A549 (cell line): Measurements from ENCODE around the gene FBXO41. TPM values are rescaled to one million over a fixed set of nuclear protein-coding genes. Genes with fewer than 3 reads are reported as not detected.

Experiments used
- ATAC-seq, 2 experiments: fragments of 200-7000 bp in 1 of 2; fragments of >200 bp in 1 of 2; cut with Nextera tagmentation in 1 of 2; cut with Tn5 transposase in 1 of 2; 3 replicates each; pipeline versions ENCODE4 v1.8.0 to v1.9.1; 2018 to 2020; ENCODE audit warnings: mild to moderate bottlenecking in 1 of 2, moderate library complexity in 1 of 2
- CTCF ChIA-PET: fragments of 300-600 bp; sonication (Branson Sonifier 250); formaldehyde crosslinking; extraction: SDS; loops from one replicate; lab custom pipeline; 2021; ENCODE audit warnings: antibody characterized with exemption, inconsistent platforms; lab: Yijun Ruan, JAX
- POLR2A ChIA-PET: fragments of 350-600 bp; formaldehyde crosslinking; extraction: SDS; loops from one replicate; lab custom pipeline; 2021; ENCODE audit warnings: antibody characterized with exemption, inconsistent platforms; lab: Yijun Ruan, JAX
- DNase-seq, 2 experiments: peaks; one replicate each; pipeline versions ENCODE4 v3.0.0 to v3.0.0-alpha.2; 2011 to 2016; ENCODE audit warnings: low read depth in 1 of 2, low spot score in 1 of 2
- FAIRE-seq: peaks from 2 replicates; lab custom pipeline; 2011; peaks lifted over from hg19 to GRCh38; lab: Jason Lieb, UNC
- H3K27ac ChIP-seq, 2 experiments: fragments of >200 bp; sonication (Bioruptor Twin); formaldehyde crosslinking; 3 replicates each; pipeline ENCODE4 v1.5.1; 2016 to 2017
- H3K4me1 ChIP-seq: fragments of >200 bp; sonication (Bioruptor Twin); formaldehyde crosslinking; 3 replicates; pipeline ENCODE4 v1.6.1; 2016
- H3K4me2 ChIP-seq: fragments of >200 bp; sonication (Bioruptor Twin); formaldehyde crosslinking; 3 replicates; pipeline ENCODE4 v1.6.1; 2016
- H3K4me3 ChIP-seq: fragments of >200 bp; sonication (Bioruptor Twin); formaldehyde crosslinking; 3 replicates; pipeline ENCODE4 v1.5.1; 2016
- H3K9me3 ChIP-seq: fragments of >200 bp; sonication (Bioruptor Twin); formaldehyde crosslinking; 3 replicates; pipeline ENCODE4 v1.6.1; 2016
- CBX8 ChIP-seq: fragments of 200-600 bp; sonication (generic); IDR thresholded peaks from 2 replicates; pipeline ENCODE4 v1.6.1; 2016
- CHD4 ChIP-seq: fragments of 200-600 bp; sonication (generic); IDR thresholded peaks from 2 replicates; pipeline ENCODE4 v1.6.1; 2016; ENCODE audit warnings: antibody characterized with exemption, mild to moderate bottlenecking, borderline replicate concordance
- EHF ChIP-seq: fragments of 250-450 bp; sonication (Bioruptor Pico); IDR thresholded peaks from 2 replicates; pipeline ENCODE4 v1.5.0; 2020; ENCODE audit warnings: mild to moderate bottlenecking
- ESRRA ChIP-seq: fragments of 150-350 bp; IDR thresholded peaks from 2 replicates; pipeline ENCODE4 v1.6.1; 2014; ENCODE audit warnings: mild to moderate bottlenecking, low read length, borderline replicate concordance
- GATA3 ChIP-seq: IDR thresholded peaks from 2 replicates; pipeline ENCODE4 v1.6.1; 2012; ENCODE audit warnings: borderline replicate concordance
- HEYL ChIP-seq: fragments of 250-450 bp; sonication (Bioruptor Pico); IDR thresholded peaks from 2 replicates; pipeline ENCODE4 v1.8.0; 2021; ENCODE audit warnings: mild to moderate bottlenecking, moderate library complexity
- HOXB5 ChIP-seq: fragments of 250-450 bp; sonication (Bioruptor Pico); IDR thresholded peaks from 2 replicates; pipeline ENCODE4 v1.5.0; 2020; ENCODE audit warnings: mild to moderate bottlenecking, moderate library complexity
- MAZ ChIP-seq: fragments of 150-350 bp; IDR thresholded peaks from 2 replicates; pipeline ENCODE4 v1.6.1; 2014; ENCODE audit warnings: antibody characterized with exemption, low read depth, low read length, borderline replicate concordance
- NPAS2 ChIP-seq: fragments of 250-450 bp; sonication (Bioruptor Pico); IDR thresholded peaks from 2 replicates; pipeline ENCODE4 v1.8.0; 2022; ENCODE audit warnings: mild to moderate bottlenecking, moderate library complexity, borderline replicate concordance
- POLR2A ChIP-seq: IDR thresholded peaks from 2 replicates; pipeline ENCODE4 v1.6.1; 2012; ENCODE audit warnings: mild to moderate bottlenecking, low read length
- RFX5 ChIP-seq: fragments of 450-650 bp; IDR thresholded peaks from 2 replicates; pipeline ENCODE4 v1.7.1; 2014; ENCODE audit warnings: antibody characterized with exemption, mild to moderate bottlenecking, moderate library complexity
- WGBS: methylation state at CpG from one replicate; pipeline ENCODE4 v1.1.6; 2017; ENCODE audit errors: missing lambda C conversion rate; 5-methylcytosine and 5-hydroxymethylcytosine counted together
- polyA plus RNA-seq, 4 experiments: library from polyadenylated mRNA; depleted of rRNA in 3 of 4; stranded (reverse); fragments of >200 nt; fragmentation: RNase III in 1 of 4; extraction: RNeasy Plus Mini Kit Qiagen cat#74134 plus additional on column Dnase treatment in 1 of 4; gene quantifications; 2 replicates in 3 of 4; 3 replicates in 1 of 4; pipeline ENCODE4 v1.2.3, GENCODE V29; 2011 to 2017
- TF ChIP-seq, protein P1 (sequence below): fragments of 200-600 bp; sonication (generic); IDR thresholded peaks from 2 replicates; pipeline ENCODE4 v1.6.1; 2016; ENCODE audit warnings: antibody characterized with exemption, mild to moderate bottlenecking, moderate library complexity
- TF ChIP-seq, protein P2 (sequence below): IDR thresholded peaks from 2 replicates; pipeline ENCODE4 v1.6.1; 2012; ENCODE audit warnings: low read depth, borderline replicate concordance

The FBXO41 gene
- polyA plus RNA-seq, 2 of the 4 experiments (the other 2 are of a cell fraction): 3.2 to 6.4 TPM

DNA sequence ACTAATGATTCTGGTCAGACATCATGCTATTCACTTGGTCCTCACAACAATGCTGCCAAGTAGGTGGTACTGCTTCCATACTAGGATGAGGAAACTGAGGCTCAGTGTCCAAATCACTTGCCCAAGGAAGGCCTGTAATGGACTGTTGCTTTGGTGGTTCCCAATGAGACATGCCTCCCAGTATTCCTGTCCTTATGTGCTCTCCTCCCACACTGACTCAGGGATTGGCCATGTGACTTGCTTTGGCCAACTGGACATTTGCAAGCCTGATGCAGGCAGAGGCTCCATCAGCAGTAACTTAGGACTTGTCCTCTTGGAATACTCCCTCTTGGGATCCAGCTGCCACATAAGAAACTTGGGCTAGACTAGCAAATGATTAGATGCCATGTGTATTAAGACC is 3.0 kb downstream of the FBXO41 start (continued):
- TF ChIP-seq, protein P1, sequence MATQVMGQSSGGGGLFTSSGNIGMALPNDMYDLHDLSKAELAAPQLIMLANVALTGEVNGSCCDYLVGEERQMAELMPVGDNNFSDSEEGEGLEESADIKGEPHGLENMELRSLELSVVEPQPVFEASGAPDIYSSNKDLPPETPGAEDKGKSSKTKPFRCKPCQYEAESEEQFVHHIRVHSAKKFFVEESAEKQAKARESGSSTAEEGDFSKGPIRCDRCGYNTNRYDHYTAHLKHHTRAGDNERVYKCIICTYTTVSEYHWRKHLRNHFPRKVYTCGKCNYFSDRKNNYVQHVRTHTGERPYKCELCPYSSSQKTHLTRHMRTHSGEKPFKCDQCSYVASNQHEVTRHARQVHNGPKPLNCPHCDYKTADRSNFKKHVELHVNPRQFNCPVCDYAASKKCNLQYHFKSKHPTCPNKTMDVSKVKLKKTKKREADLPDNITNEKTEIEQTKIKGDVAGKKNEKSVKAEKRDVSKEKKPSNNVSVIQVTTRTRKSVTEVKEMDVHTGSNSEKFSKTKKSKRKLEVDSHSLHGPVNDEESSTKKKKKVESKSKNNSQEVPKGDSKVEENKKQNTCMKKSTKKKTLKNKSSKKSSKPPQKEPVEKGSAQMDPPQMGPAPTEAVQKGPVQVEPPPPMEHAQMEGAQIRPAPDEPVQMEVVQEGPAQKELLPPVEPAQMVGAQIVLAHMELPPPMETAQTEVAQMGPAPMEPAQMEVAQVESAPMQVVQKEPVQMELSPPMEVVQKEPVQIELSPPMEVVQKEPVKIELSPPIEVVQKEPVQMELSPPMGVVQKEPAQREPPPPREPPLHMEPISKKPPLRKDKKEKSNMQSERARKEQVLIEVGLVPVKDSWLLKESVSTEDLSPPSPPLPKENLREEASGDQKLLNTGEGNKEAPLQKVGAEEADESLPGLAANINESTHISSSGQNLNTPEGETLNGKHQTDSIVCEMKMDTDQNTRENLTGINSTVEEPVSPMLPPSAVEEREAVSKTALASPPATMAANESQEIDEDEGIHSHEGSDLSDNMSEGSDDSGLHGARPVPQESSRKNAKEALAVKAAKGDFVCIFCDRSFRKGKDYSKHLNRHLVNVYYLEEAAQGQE: no peak
- TF ChIP-seq HEYL (CRISPR knock-in tag) (no peak), CBX8 (no peak), ESRRA (no peak)

DNA sequence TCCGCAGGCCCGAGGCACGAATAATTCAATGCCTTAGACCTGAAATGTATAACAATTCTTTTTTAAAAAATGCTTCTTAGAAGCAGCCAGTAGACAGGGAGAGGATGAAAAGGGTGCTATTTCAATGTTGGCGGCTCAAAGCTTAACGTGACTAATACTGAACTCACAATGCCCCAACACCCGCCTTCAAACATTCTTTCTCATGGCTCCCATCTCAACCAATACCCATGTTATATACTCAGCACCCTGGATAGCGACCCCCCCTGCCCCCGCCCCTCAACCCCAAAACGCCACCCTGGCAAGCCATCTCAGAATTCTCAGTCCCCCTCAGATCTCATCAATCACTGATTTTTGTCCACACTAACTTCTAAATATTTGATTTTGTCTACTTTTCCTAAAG is 4.4 kb downstream of the FBXO41 start:
- CTCF ChIA-PET: interaction anchor here (1.0 to 8.8 kb wide), 5 partner anchors 8 to 102 kb away, joined by 3 to 107 read pairs (median 3); partner anchors contain the start of gene EGR4
- no peak overlapping the region for H3K4me2 ChIP-seq
- POLR2A ChIA-PET: interaction anchor here (1.2 kb wide), 1 partner anchor 11 kb away, joined by 3 read pairs; no protein-coding TSS in a partner anchor
- 78% methylated on average over 9 of the region's 9 CpGs for WGBS
- H3K4me1 ChIP-seq: peaks cover 9% of the 10 kb centered on the region; the same call in 1 of the 3 replicates
- H3K9me3 ChIP-seq: no peaks in the 10 kb centered on the region
- no peak for DNase-seq
- TF ChIP-seq, protein P1: peak; percentile 63; the same call in 1 of the 2 replicates
- no peak for TF ChIP-seq NPAS2 (CRISPR knock-in tag)
- no peak overlapping the region for H3K4me3 ChIP-seq
- FAIRE-seq: no peak
- H3K27ac ChIP-seq: no peak overlapping the region
- ATAC-seq: no peak

DNA sequence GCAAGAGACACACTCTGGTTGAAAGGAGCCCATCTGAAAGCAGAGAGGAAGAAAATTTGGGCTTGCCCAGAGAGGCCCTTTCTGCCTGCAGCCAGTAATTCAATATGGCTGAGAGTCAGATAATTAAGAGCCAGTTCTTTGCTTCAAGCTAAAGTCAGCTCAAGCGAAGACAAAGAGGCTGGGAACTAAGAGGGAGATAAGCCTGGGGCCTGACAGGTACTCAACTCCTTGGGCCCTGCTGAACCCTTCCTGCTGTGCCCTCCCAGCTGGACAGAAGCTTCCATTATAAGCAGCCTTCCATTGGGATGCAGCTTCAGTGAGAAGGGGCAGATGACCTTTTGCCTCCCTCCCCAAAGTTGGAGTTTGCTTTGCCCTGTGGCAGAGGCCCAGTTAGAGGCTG is 12.0 kb downstream of the FBXO41 start:
- no peak overlapping the region for H3K27ac ChIP-seq
- ATAC-seq: no peak
- ChIA-PET POLR2A (no interaction called here), CTCF (interaction anchor here (1.0 to 4.6 kb wide), 9 partner anchors 9 to 186 kb away, joined by 3 to 42 read pairs (median 6); partner anchors contain the start of gene EGR4)
- no peaks in the 10 kb centered on the region for H3K9me3 ChIP-seq
- H3K4me3 ChIP-seq: no peak overlapping the region
- TF ChIP-seq EHF (CRISPR knock-in tag) (no peak), POLR2A (no peak), HOXB5 (CRISPR knock-in tag) (no peak), MAZ (no peak), GATA3 (no peak), RFX5 (no peak), CHD4 (no peak), NPAS2 (CRISPR knock-in tag) (no peak)
- TF ChIP-seq, protein P2, sequence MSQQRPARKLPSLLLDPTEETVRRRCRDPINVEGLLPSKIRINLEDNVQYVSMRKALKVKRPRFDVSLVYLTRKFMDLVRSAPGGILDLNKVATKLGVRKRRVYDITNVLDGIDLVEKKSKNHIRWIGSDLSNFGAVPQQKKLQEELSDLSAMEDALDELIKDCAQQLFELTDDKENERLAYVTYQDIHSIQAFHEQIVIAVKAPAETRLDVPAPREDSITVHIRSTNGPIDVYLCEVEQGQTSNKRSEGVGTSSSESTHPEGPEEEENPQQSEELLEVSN: no peak
- no peak overlapping the region for H3K4me2 ChIP-seq
- DNase-seq: no peak
- FAIRE-seq: no peak
- 80% methylated on average over 1 of the region's 1 CpG for WGBS
- peaks cover 7% of the 10 kb centered on the region; the same call in 1 of the 3 replicates for H3K4me1 ChIP-seq
